SK-N-SH treated with all-trans-retinoic acid at 6 μM for 48 hours (cell line): ENCODE measurements around the gene TEKT1.

ENCODE experiments used
- ATAC-seq: fragments of 200-7000 bp; cut with Tn5 transposase; 3 replicates; pipeline ENCODE4 v1.9.1; 2020; ENCODE audit warnings: mild to moderate bottlenecking, moderate library complexity
- ARNTL ChIP-seq: fragments of 450-650 bp; formaldehyde crosslinking; IDR thresholded peaks from 2 replicates; pipeline ENCODE4 v1.5.0; 2020; ENCODE audit warnings: low read depth, mild to moderate bottlenecking, moderate library complexity, borderline replicate concordance
- BACH2 ChIP-seq: fragments of 250-450 bp; sonication (Bioruptor Pico); IDR thresholded peaks from 2 replicates; pipeline ENCODE4 v1.9.0; 2021; ENCODE audit warnings: mild to moderate bottlenecking, borderline replicate concordance
- CSDC2 ChIP-seq: fragments of 250-450 bp; sonication (Bioruptor Pico); IDR thresholded peaks from 2 replicates; pipeline ENCODE4 v1.5.0; 2020; ENCODE audit warnings: mild to moderate bottlenecking, moderate library complexity
- CSRNP3 ChIP-seq: fragments of 250-450 bp; sonication (Bioruptor Pico); IDR thresholded peaks from 2 replicates; pipeline ENCODE4 v1.5.1; 2021; ENCODE audit warnings: mild to moderate bottlenecking, moderate library complexity
- ESRRG ChIP-seq: fragments of 250-450 bp; sonication (Bioruptor Pico); IDR thresholded peaks from 2 replicates; pipeline ENCODE4 v1.6.1; 2021; ENCODE audit warnings: mild to moderate bottlenecking
- GLIS3 ChIP-seq: fragments of 250-450 bp; sonication (Bioruptor Pico); IDR thresholded peaks from 2 replicates; pipeline ENCODE4 v1.5.0; 2020; ENCODE audit warnings: mild to moderate bottlenecking, moderate library complexity
- ISL1 ChIP-seq: fragments of 250-450 bp; sonication (Bioruptor Pico); IDR thresholded peaks from 2 replicates; pipeline ENCODE4 v2.1.2; 2022; ENCODE audit warnings: mild to moderate bottlenecking, moderate library complexity
- OSR1 ChIP-seq: fragments of 250-450 bp; sonication (Bioruptor Pico); IDR thresholded peaks from 2 replicates; pipeline ENCODE4 v1.8.0; 2022; ENCODE audit warnings: moderate library complexity, mild to moderate bottlenecking, inconsistent platforms
- PPARA ChIP-seq: fragments of 250-450 bp; sonication (Bioruptor Pico); IDR thresholded peaks from 2 replicates; pipeline ENCODE4 v1.5.0; 2020; ENCODE audit warnings: mild to moderate bottlenecking, borderline replicate concordance
- RARB ChIP-seq: fragments of 250-450 bp; sonication (Bioruptor Pico); IDR thresholded peaks from 2 replicates; pipeline ENCODE4 v1.8.0; 2021; ENCODE audit warnings: mild to moderate bottlenecking, moderate library complexity
- SNAI2 ChIP-seq: fragments of 250-450 bp; sonication (Bioruptor Pico); IDR thresholded peaks from 2 replicates; pipeline ENCODE4 v1.5.0; 2020; ENCODE audit warnings: mild to moderate bottlenecking, moderate library complexity
- TCF4 ChIP-seq: fragments of 250-450 bp; sonication (Bioruptor Pico); IDR thresholded peaks from 2 replicates; pipeline ENCODE4 v1.8.0; 2021; ENCODE audit warnings: mild to moderate bottlenecking, moderate library complexity, borderline replicate concordance
- TOX ChIP-seq: fragments of 250-450 bp; sonication (Bioruptor Pico); IDR thresholded peaks from 2 replicates; pipeline ENCODE4 v1.8.0; 2021; ENCODE audit warnings: mild to moderate bottlenecking, moderate library complexity, borderline replicate concordance
- ZC3H10 ChIP-seq: fragments of 250-450 bp; sonication (Bioruptor Pico); IDR thresholded peaks from 2 replicates; pipeline ENCODE4 v1.5.1; 2021; ENCODE audit warnings: mild to moderate bottlenecking, moderate library complexity
- ZFP3 ChIP-seq: fragments of 250-450 bp; sonication (Bioruptor Pico); IDR thresholded peaks from 2 replicates; pipeline ENCODE4 v1.5.0; 2020; ENCODE audit warnings: mild to moderate bottlenecking, moderate library complexity
- ZFP30 ChIP-seq: fragments of 450-650 bp; formaldehyde crosslinking; IDR thresholded peaks from 2 replicates; pipeline ENCODE4 v1.5.0; 2022; ENCODE audit warnings: mild to moderate bottlenecking, moderate library complexity
- ZNF565 ChIP-seq: fragments of 450-650 bp; formaldehyde crosslinking; conservative IDR thresholded peaks from 2 replicates; pipeline ENCODE4 v1.5.0; 2020; ENCODE audit warnings: low read depth, mild to moderate bottlenecking, moderate library complexity
- ZNF70 ChIP-seq: fragments of 450-650 bp; formaldehyde crosslinking; IDR thresholded peaks from 2 replicates; pipeline ENCODE4 v1.5.0; 2020; ENCODE audit warnings: mild to moderate bottlenecking, moderate library complexity
- ZNF8 ChIP-seq: fragments of 450-650 bp; formaldehyde crosslinking; IDR thresholded peaks from 2 replicates; pipeline ENCODE4 v1.5.0; 2020; ENCODE audit warnings: mild to moderate bottlenecking, moderate library complexity
- TF ChIP-seq, protein P1 (sequence below): fragments of 250-450 bp; sonication (Bioruptor Pico); IDR thresholded peaks from 2 replicates; pipeline ENCODE4 v1.5.1; 2020; ENCODE audit warnings: low read depth, mild to moderate bottlenecking, moderate library complexity
- TF ChIP-seq, protein P2 (sequence below): fragments of 250-450 bp; sonication (Bioruptor Pico); IDR thresholded peaks from 2 replicates; pipeline ENCODE4 v1.8.0; 2020; ENCODE audit warnings: mild to moderate bottlenecking, moderate library complexity, borderline replicate concordance
- TF ChIP-seq, protein P3 (sequence below): fragments of 250-450 bp; sonication (Bioruptor Pico); IDR thresholded peaks from 2 replicates; pipeline ENCODE4 v1.8.0; 2021; ENCODE audit warnings: low read depth, mild to moderate bottlenecking, moderate library complexity, borderline replicate concordance

The TEKT1 gene

DNA sequence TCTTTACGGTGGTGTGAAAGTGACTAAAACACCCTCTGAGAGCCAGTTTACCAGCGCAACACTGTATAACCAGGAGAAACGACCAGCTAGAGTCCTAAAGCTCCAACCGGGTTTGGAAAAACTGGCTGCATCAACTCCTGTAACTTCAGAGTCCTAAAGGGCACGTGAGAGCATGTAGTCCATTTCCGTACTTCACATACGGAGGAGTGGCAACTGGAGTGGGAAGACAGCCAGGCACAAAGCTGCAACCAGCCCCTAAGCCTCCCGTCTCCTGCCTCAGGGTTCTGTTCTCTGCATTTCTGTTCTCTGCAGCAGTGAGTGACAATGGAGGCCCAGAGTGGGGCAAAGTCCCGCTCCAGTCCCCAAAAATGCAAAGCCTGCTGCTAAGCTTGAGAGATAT lies 19.2 kb downstream of the TEKT1 start:
- no peak for TF ChIP-seq ESRRG
- TF ChIP-seq, protein P1, sequence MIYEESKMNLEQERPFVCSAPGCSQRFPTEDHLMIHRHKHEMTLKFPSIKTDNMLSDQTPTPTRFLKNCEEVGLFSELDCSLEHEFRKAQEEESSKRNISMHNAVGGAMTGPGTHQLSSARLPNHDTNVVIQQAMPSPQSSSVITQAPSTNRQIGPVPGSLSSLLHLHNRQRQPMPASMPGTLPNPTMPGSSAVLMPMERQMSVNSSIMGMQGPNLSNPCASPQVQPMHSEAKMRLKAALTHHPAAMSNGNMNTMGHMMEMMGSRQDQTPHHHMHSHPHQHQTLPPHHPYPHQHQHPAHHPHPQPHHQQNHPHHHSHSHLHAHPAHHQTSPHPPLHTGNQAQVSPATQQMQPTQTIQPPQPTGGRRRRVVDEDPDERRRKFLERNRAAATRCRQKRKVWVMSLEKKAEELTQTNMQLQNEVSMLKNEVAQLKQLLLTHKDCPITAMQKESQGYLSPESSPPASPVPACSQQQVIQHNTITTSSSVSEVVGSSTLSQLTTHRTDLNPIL, result no peak
- no peak for TF ChIP-seq ZFP3
- TF ChIP-seq RARB (CRISPR knock-in tag), result no peak
- TF ChIP-seq CSRNP3, result no peak
- TF ChIP-seq TOX (CRISPR knock-in tag), result no peak
- no peak for TF ChIP-seq ZNF8 (CRISPR knock-in tag)
- TF ChIP-seq GLIS3 (CRISPR knock-in tag), result no peak
- no peak for TF ChIP-seq ZNF70 (CRISPR knock-in tag)
- TF ChIP-seq SNAI2, result no peak
- TF ChIP-seq ISL1 (CRISPR knock-in tag), result no peak
- TF ChIP-seq ARNTL, result no peak
- TF ChIP-seq, protein P2, sequence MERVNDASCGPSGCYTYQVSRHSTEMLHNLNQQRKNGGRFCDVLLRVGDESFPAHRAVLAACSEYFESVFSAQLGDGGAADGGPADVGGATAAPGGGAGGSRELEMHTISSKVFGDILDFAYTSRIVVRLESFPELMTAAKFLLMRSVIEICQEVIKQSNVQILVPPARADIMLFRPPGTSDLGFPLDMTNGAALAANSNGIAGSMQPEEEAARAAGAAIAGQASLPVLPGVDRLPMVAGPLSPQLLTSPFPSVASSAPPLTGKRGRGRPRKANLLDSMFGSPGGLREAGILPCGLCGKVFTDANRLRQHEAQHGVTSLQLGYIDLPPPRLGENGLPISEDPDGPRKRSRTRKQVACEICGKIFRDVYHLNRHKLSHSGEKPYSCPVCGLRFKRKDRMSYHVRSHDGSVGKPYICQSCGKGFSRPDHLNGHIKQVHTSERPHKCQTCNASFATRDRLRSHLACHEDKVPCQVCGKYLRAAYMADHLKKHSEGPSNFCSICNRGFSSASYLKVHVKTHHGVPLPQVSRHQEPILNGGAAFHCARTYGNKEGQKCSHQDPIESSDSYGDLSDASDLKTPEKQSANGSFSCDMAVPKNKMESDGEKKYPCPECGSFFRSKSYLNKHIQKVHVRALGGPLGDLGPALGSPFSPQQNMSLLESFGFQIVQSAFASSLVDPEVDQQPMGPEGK (CRISPR knock-in tag), result no peak
- no peak for TF ChIP-seq CSDC2 (CRISPR knock-in tag)
- TF ChIP-seq ZNF565 (CRISPR knock-in tag), result no peak
- TF ChIP-seq, protein P3, sequence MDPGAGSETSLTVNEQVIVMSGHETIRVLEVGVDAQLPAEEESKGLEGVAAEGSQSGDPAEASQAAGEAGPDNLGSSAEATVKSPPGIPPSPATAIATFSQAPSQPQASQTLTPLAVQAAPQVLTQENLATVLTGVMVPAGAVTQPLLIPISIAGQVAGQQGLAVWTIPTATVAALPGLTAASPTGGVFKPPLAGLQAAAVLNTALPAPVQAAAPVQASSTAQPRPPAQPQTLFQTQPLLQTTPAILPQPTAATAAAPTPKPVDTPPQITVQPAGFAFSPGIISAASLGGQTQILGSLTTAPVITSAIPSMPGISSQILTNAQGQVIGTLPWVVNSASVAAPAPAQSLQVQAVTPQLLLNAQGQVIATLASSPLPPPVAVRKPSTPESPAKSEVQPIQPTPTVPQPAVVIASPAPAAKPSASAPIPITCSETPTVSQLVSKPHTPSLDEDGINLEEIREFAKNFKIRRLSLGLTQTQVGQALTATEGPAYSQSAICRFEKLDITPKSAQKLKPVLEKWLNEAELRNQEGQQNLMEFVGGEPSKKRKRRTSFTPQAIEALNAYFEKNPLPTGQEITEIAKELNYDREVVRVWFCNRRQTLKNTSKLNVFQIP (CRISPR knock-in tag), result no peak
- no peak for TF ChIP-seq OSR1 (CRISPR knock-in tag)
- no peak for TF ChIP-seq BACH2 (CRISPR knock-in tag)
- no peak for TF ChIP-seq TCF4 (CRISPR knock-in tag)
- ATAC-seq, result no peak

GRCh38 chr17:6811510-6811909 lies 20.0 kb downstream of the TEKT1 start:
- ATAC-seq, result no peak
- TF ChIP-seq ZFP30 (CRISPR knock-in tag) (no peak), SNAI2 (no peak), ZFP3 (no peak), PPARA (CRISPR knock-in tag) (no peak), TOX (CRISPR knock-in tag) (no peak), RARB (CRISPR knock-in tag) (no peak), ZNF70 (CRISPR knock-in tag) (no peak), TCF4 (CRISPR knock-in tag) (no peak), ESRRG (no peak), ZC3H10 (CRISPR knock-in tag) (no peak), ISL1 (CRISPR knock-in tag) (no peak), ZNF8 (CRISPR knock-in tag) (no peak), BACH2 (CRISPR knock-in tag) (no peak)
- TF ChIP-seq, protein P3 (CRISPR knock-in tag), result no peak
- TF ChIP-seq, protein P1, result no peak
- TF ChIP-seq, protein P2 (CRISPR knock-in tag), result no peak
